Hematopoietic multipotent progenitor cell (in vitro differentiated cells): ENCODE measurements around the gene MYO1D. TPM values are rescaled to one million over a fixed set of nuclear protein-coding genes. Genes with fewer than 3 reads are reported as not detected.
"Not testable (repeated sequence)": the region's sequence is repeated elsewhere in the genome, so short reads cannot be mapped to it uniquely, and the experiment has no call there.

ENCODE experiments used
- DNase-seq, 3 donors: peaks; one replicate each; pipeline ENCODE4 v3.0.0-alpha.2; 2011 to 2015; ENCODE audit warnings: low read depth in 2 of 3, low spot score in 2 of 3
- total RNA-seq: library from RNA; depleted of rRNA; stranded (reverse); fragments of >200 nt; gene quantifications from one replicate; pipeline ENCODE4 v1.2.3, GENCODE V29; 2012

The MYO1D gene
- 8.1 TPM for total RNA-seq

DNA sequence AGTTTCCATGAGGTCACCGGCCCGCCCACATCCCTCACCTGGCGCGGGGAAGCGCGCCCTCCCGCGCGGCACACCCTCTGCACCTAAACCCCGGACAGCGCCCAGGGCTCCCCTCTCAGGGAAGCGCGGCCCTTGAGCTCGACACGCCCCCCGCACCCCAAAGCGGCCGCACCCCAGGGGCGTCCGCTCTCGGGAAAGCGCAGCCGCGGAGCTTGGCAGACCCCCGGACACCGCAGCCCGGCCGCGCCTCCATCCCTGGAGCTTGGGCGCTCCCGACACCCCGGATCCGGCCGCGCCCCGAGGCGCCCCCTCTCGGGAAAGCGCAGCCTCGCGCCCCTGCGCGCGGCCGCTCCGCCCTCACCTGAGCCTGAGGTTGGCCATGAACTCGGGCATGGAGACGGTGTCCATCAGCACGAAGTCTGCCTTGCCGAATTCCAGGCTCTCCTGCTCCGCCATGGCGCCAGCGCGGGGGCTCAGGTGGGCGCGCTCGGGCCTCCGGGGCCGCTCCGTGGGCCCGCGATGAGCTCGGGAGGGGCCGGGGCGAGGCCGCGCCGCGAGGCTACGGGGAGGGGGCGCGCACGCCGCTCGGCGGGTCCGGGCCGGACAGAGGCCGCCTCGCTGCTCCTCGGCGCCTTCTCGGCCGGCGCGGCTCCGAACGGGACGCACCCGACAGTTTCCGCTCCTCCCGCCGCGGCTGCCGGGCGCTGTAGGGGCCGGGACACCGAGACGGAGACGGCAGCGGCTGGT is at the start of gene MYO1D:
MYO1D (minus strand) TSS at position 708 of the 747 bp plus-strand sequence; CDS start at position 456, 252 bp downstream.
- DNase-seq: peak; percentile 42 to 45 (median 45)

DNA sequence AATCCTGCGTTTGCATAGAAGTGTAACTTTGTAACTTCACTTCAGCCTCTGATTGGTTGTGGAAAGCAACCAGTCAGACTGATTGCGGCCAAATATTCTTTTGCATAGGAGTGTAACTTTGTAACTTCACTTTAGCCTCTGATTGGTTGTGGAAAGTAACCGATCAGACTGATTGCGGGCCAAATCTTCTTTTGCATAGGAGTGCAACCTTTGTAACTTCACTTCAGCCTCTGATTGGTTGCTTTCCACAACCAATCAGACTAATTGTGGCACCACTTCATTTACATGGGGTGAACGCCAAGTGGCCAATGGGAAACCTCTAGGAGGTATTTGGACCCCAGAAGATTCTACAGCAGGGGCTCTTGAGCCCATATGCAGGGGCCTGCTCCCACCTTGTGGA is 49.3 kb upstream of the MYO1D start:
- DNase-seq: no peak

DNA sequence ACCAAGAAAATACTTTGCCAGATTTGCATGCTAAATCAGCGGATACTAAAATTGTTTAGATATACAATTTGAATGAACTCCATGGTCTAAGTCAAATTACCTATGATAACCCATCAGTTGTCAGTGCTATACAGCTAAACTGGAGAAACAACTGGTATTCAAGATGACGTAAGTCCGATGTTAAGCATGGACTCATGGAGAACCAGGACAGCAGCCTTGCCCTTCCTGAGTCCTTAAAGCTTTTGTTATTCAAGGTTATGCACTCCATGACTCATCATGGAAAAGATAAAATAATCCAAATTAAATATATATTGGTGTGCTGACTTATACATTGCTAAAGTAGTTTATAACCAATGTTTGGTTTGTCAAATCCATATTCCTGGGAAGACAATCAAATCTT is 47.0 kb upstream of the MYO1D start:
- DNase-seq: not testable (repeated sequence)

DNA sequence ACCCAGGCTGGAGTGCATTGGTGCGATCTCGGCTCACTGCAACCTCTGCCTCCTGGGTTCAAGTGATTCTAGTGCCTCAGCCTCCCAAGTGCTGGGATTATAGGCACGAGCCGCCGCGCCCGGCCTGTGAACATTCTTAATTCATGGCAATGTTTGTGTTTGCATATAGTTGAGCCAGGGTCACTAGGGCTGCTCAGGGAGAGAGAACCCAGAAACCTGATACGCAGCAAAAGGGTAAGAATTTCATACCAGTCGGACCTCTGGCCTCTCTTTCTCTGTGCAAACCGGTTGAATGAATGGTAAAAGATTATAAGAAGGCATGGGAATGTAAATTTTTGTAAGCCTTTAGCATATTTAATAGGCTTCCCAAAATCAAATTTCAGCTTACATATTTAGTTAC is 44.1 kb upstream of the MYO1D start:
- no peak for DNase-seq

DNA sequence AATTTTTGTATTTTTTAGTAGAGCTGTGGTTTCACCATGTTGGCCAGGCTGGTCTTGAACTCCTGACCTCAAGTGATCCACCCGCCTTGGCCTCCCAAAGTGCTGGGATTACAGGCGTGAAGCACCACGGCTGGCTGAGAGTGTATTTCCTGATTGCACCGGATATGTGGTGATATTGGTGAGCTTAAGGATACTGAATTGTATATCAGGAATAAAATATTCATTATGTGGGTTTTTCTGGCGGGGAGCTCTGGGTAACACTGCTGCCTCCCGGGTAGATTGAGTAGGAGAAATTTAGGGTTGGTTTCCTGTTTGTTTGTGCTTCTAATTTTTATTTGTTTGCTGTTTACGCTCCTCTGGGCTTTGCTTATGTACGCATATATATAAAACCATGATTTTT is 43.4 kb upstream of the MYO1D start:
- DNase-seq: no peak

DNA sequence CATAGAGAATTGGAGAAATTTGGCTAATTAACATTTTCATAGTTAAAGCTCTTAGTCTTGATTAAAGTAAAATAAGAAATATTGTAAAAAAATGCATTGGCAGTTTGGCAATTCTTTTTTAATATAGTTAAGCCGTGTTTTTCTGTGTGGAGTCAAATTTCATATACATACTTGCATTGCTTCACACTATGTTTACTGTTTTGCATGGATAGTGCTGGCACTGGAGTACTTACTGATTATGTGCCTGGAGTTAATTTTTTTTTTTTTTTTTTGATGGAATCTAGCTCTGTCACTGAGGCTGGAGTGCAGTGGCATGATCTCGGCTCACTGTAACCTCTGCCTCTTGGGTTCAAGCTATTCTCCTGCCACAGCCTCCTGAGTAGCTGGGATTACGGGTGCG is 43.0 kb upstream of the MYO1D start:
- DNase-seq: not testable (repeated sequence)

DNA sequence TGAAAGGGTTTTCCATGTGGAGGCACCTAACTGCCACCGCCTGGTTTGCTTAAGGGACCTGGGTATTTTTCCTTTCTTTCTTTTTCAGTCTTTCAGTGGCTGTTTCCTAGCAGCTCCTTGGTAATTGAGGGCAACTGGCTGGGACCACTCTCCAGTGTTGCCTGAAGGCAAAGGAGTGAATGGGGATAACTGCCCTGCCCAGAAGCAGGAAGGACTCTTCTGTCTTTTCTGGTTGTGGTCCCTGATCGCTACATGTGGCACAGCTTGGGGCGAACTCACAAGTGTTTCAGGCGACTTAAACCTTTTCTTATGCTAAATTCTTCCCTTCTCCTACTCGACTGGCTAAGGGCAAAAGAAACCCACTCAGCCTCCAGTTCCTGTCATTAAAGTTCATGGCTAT is 40.9 kb upstream of the MYO1D start:
- no peak for DNase-seq

DNA sequence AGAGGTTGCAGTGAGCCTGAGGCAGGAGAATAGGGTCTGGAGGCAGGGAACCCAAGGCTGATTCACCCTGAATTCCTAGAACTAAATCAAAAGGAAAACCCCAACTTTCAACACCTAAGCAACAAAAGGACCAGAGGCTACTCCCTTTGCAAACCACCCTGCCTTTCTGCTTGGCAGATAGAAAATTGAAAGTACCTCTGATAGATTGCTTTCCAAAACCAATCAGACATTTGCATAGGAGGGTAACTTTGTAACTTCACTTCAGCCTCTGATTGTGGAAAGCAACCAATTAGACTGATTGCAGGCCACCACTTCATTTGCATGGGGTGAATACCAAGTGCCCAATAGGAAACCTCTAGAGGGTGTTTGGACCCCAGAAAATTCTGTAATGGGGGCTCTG is 40.2 kb upstream of the MYO1D start:
- no peak for DNase-seq

DNA sequence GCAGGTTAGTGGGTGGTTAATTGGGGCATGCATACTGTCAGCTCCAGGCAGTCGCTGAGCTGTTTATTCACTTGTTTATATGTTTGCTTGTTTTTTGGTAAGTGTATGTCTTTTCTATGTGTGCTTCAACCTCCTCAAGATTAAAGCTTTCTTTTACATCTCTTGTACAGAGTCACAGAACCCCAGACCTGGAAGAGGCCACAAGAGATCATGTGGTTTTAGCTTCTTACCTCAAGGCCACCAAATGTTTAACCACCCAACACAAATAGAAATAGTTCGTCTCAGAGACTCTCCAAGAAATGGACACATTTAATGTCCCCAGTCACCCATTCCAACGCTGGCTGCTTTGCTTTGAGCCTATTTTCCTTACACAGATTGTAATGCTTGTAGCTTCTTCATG is 39.2 kb upstream of the MYO1D start:
- no peak for DNase-seq

DNA sequence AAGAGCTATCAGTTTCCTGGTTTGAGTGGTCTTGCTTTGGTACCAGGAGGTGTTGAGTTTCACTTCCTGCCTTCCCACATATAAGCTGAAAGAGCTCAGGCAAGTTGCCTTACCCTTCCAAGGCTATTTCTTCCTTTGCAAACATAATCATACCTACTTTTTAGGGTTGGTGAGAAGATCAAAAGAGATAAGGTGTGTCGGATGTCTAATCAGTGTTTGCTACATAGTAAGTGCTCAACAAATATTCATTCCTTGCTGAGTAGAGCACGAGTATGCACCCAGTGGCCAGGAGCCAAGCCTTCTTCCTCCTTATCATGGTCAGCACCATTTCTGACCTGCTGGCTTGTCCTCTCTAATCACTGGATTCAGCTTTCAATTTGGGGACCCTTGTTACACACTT is 38.3 kb upstream of the MYO1D start:
- no peak for DNase-seq

DNA sequence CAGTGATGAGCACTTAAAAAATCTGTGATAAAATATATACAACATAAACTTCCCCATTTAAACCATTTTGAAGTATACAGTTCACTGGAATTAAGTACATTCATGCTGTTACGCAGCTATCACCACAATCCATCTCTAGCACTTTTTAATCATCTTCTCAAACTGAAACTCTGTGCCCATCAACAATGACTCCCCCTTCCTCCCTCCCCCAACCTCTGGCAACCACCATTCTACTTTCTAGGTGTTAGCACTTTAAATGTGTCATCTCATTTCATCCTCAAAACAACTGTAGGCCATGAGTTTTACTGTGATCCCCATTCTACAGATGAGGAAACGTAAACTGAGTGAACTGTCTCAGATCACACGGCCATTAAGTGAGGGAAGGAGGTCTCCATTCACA is 37.3 kb upstream of the MYO1D start:
- DNase-seq: no peak

DNA sequence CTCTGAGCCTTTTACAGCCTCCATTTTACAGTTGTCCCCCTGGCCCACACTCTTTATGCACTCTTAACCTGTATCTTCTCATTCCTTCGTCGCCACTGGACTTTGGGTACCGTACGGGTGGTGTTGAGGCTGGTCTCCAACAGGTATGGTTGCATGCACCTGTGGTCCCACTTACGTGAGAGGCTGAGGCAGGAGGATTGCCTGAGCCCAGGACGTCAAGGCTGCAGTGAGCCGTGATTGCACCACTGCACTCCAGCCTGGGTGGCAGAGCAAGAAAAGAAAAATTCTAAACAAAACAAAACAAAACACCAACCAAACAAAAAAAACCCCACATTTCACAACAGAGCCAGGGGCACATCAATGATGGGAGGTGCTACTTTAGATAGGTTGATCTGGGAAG is 36.7 kb upstream of the MYO1D start:
- DNase-seq: no peak

DNA sequence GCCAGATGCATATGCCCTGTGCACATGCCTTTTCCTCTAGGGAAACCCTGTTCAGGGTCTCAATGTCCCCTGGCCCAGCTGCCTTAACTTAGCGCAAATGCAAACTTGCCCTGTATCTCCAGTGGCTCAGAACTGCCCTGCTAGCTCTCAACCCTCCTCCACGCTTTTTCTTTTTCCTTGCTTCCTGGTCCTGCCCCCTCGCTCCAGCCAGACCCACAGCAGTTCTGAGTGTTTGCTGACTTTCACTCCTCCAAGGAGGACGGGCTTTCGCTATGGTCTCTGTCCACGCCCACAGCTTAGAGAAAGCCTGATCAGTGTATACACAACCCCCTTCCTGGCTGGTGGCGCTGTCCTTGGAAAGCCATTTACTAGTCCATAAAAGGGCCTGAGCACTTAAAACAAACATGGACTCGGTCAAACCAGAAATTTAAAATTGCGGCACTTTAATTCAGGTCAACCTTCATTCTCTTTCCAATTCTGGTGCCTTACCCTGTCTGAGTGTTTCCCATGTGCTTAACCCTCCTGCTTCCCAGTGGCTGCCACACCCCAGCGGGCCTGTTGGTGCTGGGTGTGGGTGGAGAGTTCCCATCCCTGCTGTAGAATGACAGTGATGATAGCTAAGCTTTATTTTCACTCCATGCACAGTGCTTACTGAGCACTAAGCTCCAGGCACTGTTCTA is 35.4 kb upstream of the MYO1D start:
- no peak for DNase-seq

DNA sequence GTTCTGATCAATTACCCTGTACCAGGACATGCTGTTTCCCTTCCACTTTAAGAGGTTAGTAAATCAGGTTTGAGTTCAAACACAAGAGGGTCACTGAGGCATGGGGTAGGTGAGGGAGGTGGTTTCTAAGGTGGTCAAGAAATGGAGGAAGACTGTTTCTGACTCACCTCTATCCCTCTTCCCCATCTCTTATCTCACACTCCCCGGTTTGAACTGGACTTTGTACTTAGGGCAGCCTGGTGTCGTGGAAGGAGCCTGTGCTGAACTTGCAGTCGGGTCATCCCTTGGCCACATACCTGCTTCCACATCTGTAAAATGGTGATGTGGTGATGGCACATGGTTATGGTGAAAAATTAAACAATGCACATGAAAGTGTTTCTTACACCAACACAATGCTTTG is 33.8 kb upstream of the MYO1D start:
- no peak for DNase-seq

DNA sequence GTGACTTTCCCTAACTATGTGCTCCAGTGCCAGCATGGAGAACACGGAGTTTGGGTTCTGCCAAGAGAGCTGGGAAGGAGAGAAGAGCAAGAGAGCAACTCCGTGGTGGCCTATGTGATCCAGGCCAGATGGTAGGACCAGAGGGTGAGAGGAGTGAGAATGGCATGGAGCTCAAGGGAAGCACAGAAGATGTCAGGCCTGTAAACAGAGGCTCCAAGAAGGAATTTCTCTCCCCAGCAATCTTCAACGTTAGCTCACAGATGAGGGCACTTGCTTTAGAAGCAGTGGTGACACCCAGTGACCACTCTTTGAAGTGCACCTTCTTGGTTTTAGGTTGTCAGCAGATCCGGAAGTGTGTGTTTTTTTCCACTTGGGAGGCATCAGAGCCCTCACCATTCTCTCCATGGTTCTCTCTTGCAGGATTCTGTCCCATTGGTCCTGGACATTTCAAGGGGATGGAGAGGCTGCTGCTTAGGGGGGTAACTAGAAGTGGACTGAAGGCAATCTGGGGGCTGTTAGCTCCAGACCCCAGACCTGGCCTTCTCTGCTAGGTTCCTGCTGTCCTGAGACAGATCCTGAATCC is 33.0 kb upstream of the MYO1D start:
- DNase-seq: peak in 2 of 3 donors; percentile 69 to 83

DNA sequence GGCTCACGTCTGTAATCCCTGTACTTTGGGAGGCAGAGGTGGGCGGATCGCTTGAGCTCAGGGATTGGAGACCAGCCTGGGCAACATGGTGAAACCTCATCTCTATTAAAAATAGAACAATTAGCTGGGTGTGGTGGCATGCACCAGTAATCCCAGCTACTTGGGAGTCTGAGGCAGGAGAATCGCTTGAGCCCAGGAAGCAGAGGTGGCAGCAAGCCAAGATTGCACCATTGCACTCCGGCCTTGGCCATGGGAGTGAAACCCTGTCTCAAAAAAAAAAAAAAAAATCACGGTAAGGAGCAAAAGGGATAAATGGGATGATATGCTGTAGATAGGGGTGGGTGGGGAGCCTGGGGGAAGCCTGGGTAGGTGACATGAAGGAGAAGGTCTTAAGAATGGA is 30.7 kb upstream of the MYO1D start:
- no peak for DNase-seq

DNA sequence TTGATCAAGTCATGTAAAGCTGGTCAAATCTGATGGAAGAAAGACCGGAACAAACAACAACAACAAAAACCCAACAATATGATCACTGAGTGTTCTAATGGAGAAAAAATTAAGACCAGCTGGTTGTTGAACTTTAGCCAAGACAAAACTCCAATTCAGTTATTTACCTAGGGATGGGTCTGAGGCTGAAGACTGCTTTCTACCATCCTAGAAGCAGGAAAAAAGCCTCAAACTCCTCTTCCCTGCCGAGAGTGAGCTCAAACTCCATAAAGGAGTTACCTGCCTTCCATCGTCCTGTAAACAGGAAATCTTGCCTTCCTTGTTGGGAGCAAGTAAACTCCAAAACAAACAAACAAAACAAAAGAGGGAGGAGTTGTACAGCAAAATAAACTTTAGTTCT is 28.0 kb upstream of the MYO1D start:
- no peak for DNase-seq

DNA sequence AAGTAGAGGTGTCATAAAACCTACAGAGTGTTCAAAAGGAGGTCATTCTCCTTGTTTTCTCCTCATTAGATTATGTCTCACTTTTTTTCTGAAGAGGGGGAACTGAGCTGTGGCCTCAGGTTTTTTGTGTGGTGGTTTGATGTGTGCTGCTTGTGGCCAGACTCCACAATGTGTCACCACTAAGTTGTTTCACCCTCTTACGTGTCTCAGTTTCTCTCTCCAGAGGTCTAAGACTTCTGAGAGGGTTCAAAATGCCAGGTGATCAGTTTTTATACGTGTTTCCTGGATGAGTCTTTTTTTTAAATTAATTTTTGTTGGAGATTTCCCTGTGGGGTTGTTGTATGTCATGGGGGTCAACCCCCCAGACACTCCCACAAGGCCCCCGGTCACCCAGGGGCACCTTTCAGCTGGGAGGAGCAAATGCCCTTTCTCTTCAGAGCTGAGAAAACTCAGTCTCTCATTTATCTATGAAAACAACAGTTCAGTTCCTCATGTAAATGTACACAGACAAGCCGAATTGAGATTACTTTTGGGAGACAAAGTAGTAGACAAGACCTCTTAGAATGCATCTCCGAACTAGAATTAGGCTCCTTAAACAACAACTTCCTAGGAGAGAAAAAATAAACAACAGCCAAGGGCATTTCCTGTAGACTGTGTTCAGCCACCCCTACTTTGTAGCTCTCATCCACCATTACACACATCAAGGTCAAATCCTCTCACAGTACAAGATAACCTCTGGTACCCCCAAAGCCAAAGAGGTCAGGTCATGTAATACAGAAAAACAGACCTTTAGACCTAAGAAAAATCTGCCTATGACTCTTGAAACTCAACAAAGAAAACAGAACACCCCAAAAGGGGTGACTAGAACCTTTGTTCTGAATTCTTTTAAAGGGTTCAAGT is 27.1 kb upstream of the MYO1D start:
- DNase-seq: no peak

DNA sequence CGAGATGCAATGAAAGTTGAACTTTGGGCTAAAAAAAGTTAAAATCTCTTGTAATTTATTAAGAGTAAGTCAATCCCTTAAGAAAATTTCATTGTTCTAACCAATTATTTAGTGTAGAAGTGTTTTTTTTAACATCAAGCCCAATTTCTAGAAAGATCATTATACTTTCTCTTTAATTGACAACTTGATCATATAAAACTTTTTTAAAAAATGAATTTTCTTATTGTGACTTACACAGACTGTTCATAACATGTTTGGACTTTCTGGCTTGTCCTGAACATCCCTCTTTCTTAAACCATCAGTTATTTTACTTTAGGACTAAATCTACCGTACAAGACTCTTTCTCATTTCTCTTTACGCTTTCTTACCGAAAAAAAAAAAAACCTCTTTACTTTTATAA is 24.8 kb upstream of the MYO1D start:
- DNase-seq: no peak

DNA sequence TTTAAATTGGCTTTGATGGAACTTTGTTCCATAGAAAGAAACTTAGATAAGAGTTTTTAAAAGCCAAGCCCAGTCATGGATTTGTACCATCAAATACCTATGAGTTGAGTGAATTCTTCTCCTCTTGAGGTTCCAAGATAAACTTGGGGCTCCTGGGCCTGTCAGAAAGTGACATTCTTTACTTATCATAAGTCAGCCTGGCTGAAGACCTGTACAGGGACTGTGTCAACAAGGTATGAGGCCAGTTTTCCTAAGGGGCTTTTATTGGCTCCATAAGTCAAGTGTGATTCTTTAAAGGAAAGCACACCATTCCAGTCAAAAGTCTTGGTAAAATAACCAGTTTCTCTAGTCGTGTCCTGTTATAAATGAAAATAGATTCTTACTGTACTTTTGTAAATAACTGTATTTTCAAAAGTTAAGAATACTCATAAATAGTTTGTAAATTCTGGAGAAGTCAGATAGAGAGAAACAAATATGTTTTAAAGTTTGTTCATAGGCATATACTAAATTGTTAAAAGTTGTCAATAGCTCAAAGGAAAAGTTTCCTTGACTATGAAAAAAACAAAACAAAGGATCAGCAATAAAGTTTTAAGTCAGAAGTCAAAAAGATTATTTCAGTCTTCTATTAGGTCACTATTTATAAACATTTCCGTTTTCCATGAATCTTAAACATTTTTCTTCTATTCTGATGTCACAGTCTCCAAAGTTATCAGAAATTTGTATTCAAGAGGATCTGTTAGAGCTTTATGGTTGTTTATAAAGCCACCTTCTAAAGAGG is 22.5 kb upstream of the MYO1D start:
- DNase-seq: no peak
